GM19043 (cell line): ENCODE measurements around the gene AFF2.

Experiments
- ATAC-seq: cut with Tn5 transposase; IDR thresholded peaks from one replicate; pipeline ENCODE4 v1.9.1; 2021; ENCODE audit warnings: low read depth; ENCODE audit not compliant: unreplicated experiment

Gene AFF2

DNA sequence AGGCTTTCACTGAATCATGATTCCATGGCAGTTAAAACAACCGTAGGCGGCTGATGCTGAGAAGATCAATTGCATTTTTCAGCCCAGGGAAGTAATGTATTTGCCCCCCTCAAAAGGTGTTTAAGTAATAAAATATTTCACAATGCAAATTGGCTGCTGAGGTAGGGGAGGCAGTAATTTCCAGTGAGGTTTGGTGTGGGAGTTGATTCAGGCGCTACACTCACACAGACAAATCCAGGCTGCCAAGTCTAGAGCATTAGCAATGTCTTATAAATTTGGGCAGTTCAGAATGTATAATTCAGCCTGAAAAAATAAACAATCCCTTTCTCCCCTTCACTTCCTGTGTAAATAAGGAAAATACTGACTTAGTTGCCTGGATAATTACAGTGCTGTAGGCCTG, 543.0 kb downstream of the AFF2 start:
- no peak for ATAC-seq

DNA sequence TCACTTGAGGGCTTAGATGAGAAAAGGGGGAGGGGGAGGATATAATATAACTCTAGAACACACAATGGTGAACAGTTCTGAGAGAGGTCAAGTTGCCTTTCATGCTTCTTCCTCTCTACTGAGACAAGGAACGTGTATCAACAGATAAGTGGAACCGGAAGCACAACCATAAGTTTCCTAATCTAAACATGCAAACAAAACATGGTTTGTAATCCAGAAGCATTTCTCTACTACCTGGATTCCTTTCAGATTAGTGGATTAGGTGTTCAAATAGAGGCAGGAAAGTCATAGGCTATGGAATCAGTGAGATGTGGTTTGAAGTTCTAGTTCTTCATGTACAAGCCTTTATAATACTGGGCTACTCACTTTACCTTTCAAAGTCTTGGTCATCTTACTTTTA, 544.1 kb downstream of the AFF2 start:
- ATAC-seq: no peak

- ATAC-seq: no peak
Observed at GRCh38 chrX:149045645-149046210, 545.3 kb downstream of the AFF2 start.
